LNCaP clone FGC (cell line): ENCODE data around the gene TIAL1.
A peak's percentile ranks its signal among the peaks of the same experiment; 100 is the strongest.

ENCODE experiments used
- DNase-seq: peaks from one replicate; pipeline ENCODE4 v3.0.0-alpha.2; 2011; ENCODE audit warnings: low read depth
- H3K4me3 ChIP-seq: 2 replicates; pipeline ENCODE4 v1.5.1; 2011; ENCODE audit warnings: mild to moderate bottlenecking, low read depth, low read length, control low read depth
- TF ChIP-seq, protein P1 (sequence below): IDR thresholded peaks from 2 replicates; pipeline ENCODE4 v1.5.1; 2012; ENCODE audit warnings: mild to moderate bottlenecking; ENCODE audit not compliant: control insufficient read depth, insufficient read depth; ENCODE audit errors: extremely low read depth

TIAL1 gene

GRCh38 chr10:119597405-119598186 lies 832 bp upstream of the TIAL1 start:
- TF ChIP-seq, protein P1, sequence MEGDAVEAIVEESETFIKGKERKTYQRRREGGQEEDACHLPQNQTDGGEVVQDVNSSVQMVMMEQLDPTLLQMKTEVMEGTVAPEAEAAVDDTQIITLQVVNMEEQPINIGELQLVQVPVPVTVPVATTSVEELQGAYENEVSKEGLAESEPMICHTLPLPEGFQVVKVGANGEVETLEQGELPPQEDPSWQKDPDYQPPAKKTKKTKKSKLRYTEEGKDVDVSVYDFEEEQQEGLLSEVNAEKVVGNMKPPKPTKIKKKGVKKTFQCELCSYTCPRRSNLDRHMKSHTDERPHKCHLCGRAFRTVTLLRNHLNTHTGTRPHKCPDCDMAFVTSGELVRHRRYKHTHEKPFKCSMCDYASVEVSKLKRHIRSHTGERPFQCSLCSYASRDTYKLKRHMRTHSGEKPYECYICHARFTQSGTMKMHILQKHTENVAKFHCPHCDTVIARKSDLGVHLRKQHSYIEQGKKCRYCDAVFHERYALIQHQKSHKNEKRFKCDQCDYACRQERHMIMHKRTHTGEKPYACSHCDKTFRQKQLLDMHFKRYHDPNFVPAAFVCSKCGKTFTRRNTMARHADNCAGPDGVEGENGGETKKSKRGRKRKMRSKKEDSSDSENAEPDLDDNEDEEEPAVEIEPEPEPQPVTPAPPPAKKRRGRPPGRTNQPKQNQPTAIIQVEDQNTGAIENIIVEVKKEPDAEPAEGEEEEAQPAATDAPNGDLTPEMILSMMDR, result no peak
- no peak for DNase-seq
- peak overlapping the region; percentile 74 for H3K4me3 ChIP-seq

GRCh38 chr10:119595676-119596515 lies 868 bp downstream of the TIAL1 start:
- no peak for DNase-seq
- peak overlapping the region; percentile 74 for H3K4me3 ChIP-seq
- TF ChIP-seq, protein P1, result no peak

- DNase-seq, result no peak
- TF ChIP-seq, protein P1, result no peak
- peak overlapping the region; percentile 74 for H3K4me3 ChIP-seq
These were observed 1.6 kb downstream of the TIAL1 start for GRCh38 chr10:119595134-119595675.

DNA sequence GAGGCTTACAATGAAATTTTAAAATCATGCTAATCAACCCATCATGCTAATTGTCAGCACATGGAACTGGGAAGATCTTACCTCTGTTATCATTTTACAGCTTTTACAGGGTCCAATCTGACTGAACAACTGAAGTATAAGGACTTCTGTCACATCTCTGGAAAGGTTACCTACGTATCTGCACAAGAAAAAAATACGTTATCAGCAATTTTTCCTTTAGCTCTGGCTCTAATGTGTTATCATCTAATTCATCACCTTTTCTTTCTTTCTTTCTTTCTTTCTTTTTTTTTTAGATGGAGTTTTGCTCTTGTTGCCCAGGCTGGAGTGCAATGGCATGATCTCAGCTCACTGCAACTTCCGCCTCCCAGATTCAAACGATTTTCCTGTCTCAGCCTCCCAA lies 8.7 kb downstream of the TIAL1 start:
- no peak overlapping the region for H3K4me3 ChIP-seq
- TF ChIP-seq, protein P1, result no peak
- DNase-seq, result no peak

- DNase-seq, result no peak
- TF ChIP-seq, protein P1, result no peak
These were observed 18.4 kb downstream of the TIAL1 start for GRCh38 chr10:119578355-119578754.

DNA sequence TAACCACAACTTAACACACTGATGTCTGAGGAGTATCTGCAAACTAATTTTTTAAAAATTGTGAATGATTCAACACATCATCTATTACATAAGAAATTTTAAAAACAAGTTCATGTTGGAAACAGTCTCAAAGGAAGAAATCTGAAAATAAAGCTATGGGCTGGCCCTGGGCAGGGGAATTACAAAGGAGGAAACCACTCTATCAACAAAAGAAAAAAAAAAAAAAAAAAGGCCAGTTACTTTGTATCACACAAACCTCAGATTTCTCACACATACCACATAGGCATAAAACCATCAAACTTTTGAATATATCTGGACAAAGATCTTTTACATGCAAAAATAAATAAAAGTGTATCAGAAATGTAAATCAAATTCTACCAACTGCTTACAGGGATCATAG lies 20.8 kb downstream of the TIAL1 start:
- no peak for DNase-seq
- no peak overlapping the region for H3K4me3 ChIP-seq
- TF ChIP-seq, protein P1, result no peak

More at GRCh38 chr10:119578355-119578754, 18.4 kb downstream of the TIAL1 start:
- no peak overlapping the region for H3K4me3 ChIP-seq
